GM12878 (cell line): ENCODE results near the gene C1S.

Experiments used
- BHLHE40 ChIP-seq, 2 experiments: fragments of 450-650 bp in 1 of 2; IDR thresholded peaks; 2 replicates each; pipeline ENCODE4 v1.6.1; 2011 to 2017; ENCODE audit warnings: low read depth in 2 of 2, borderline replicate concordance in 1 of 2, improper control_type of control experiment in 1 of 2, low read length in 1 of 2, mild to moderate bottlenecking in 1 of 2
- CEBPB ChIP-seq, 2 experiments: fragments of 150-350 bp in 1 of 2; IDR thresholded peaks; 2 replicates each; pipeline ENCODE4 v1.6.1; 2012 to 2014; ENCODE audit warnings: low read depth in 2 of 2, low read length in 2 of 2, borderline replicate concordance in 1 of 2, inconsistent platforms in 1 of 2
- CREM ChIP-seq: IDR thresholded peaks from 2 replicates; pipeline ENCODE4 v1.6.1; 2014; ENCODE audit warnings: antibody characterized with exemption, low read depth
- E4F1 ChIP-seq: fragments of 450-650 bp; IDR thresholded peaks from 2 replicates; pipeline ENCODE4 v1.6.1; 2018; ENCODE audit warnings: borderline replicate concordance, mild to moderate bottlenecking; ENCODE audit not compliant: partially characterized antibody
- ETV6 ChIP-seq, 2 experiments: fragments of 450-650 bp in 1 of 2; IDR thresholded peaks in 1 of 2; conservative IDR thresholded peaks in 1 of 2; 2 replicates each; pipeline ENCODE4 v1.6.1; 2014; ENCODE audit warnings: antibody characterized with exemption in 1 of 2, borderline replicate concordance in 1 of 2, low read depth in 1 of 2, mild to moderate bottlenecking in 1 of 2, moderate library complexity in 1 of 2
- GABPA ChIP-seq: IDR thresholded peaks from 2 replicates; pipeline ENCODE4 v1.6.1; 2014; ENCODE audit warnings: antibody characterized with exemption, low read depth, mild to moderate bottlenecking, inconsistent platforms
- NRF1 ChIP-seq: conservative IDR thresholded peaks from 2 replicates; pipeline ENCODE4 v1.6.1; 2011; ENCODE audit warnings: mild to moderate bottlenecking, low read depth, low read length, improper control_type of control experiment
- POLR2A ChIP-seq: IDR thresholded peaks from 2 replicates; pipeline ENCODE4 v1.6.1; 2011; ENCODE audit warnings: low read depth, mild to moderate bottlenecking, low read length
- SREBF2 ChIP-seq: IDR thresholded peaks from 2 replicates; pipeline ENCODE4 v1.6.1; 2012; ENCODE audit warnings: mild to moderate bottlenecking, low read length
- USF1 ChIP-seq: IDR thresholded peaks from 2 replicates; pipeline ENCODE4 v1.6.1; 2011; ENCODE audit warnings: borderline replicate concordance, low read depth, mild to moderate bottlenecking, moderate library complexity, mixed read lengths, low read length; ENCODE audit not compliant: insufficient read depth; ENCODE audit errors: extremely low read length
- TF ChIP-seq, protein P1 (sequence below), 3 experiments: IDR thresholded peaks in 2 of 3; conservative IDR thresholded peaks in 1 of 3; 2 replicates each; pipeline ENCODE4 v1.5.1; 2011; ENCODE audit warnings: low read depth in 3 of 3, low read length in 3 of 3, mild to moderate bottlenecking in 3 of 3, control low read depth in 2 of 3, moderate library complexity in 2 of 3, inconsistent platforms in 1 of 3, mixed read lengths in 1 of 3; ENCODE audit not compliant: control insufficient read depth in 2 of 3, insufficient read depth in 1 of 3; ENCODE audit errors: extremely low read depth in 1 of 3

DNA sequence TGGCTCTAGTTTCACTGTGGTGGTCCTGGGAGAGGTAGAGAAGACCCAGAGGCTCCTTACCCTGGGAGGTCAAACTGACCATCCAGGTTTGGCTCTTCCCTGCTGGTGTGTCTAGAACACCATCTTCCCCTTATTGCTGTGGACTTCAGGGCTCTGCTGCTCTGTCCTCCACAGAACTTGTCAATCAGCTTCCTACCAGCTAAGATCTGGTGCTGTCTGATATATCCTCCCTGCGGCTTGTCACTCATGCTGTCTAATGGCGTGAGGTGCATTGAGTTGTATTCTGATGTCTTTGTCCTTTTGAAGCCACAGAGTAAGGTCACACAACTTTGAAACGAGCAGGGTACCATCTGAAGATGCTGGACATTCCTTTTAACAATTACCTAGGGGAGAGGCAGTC is 55.7 kb downstream of the C1S start:
- TF ChIP-seq USF1, result no peak
- TF ChIP-seq NRF1, result no peak
- no peak for TF ChIP-seq E4F1
- no peak for TF ChIP-seq GABPA
- no peak for TF ChIP-seq ETV6 (conservative IDR thresholded peaks at IDR 0.05 in 1 of 2, IDR thresholded peaks at IDR 0.05 in 1 of 2; ENCODE audit: borderline replicate concordance in 1 of 2, low read depth in 1 of 2)
- TF ChIP-seq, protein P1, sequence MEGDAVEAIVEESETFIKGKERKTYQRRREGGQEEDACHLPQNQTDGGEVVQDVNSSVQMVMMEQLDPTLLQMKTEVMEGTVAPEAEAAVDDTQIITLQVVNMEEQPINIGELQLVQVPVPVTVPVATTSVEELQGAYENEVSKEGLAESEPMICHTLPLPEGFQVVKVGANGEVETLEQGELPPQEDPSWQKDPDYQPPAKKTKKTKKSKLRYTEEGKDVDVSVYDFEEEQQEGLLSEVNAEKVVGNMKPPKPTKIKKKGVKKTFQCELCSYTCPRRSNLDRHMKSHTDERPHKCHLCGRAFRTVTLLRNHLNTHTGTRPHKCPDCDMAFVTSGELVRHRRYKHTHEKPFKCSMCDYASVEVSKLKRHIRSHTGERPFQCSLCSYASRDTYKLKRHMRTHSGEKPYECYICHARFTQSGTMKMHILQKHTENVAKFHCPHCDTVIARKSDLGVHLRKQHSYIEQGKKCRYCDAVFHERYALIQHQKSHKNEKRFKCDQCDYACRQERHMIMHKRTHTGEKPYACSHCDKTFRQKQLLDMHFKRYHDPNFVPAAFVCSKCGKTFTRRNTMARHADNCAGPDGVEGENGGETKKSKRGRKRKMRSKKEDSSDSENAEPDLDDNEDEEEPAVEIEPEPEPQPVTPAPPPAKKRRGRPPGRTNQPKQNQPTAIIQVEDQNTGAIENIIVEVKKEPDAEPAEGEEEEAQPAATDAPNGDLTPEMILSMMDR (IDR thresholded peaks at IDR 0.05 in 2 of 3, conservative IDR thresholded peaks at IDR 0.05 in 1 of 3; ENCODE audit: control insufficient read depth in 2 of 3, extremely low read depth in 1 of 3, insufficient read depth in 1 of 3, low read depth in 3 of 3, low read length in 3 of 3), result no peak
- no peak for TF ChIP-seq BHLHE40 (IDR thresholded peaks at IDR 0.05; ENCODE audit: borderline replicate concordance in 1 of 2, low read depth in 2 of 2, low read length in 1 of 2)
- no peak for TF ChIP-seq CEBPB (IDR thresholded peaks at IDR 0.05; ENCODE audit: borderline replicate concordance in 1 of 2, low read depth in 2 of 2, low read length in 2 of 2)
- no peak for TF ChIP-seq CREM
- no peak for TF ChIP-seq SREBF2
- no peak for TF ChIP-seq POLR2A
